CD14-positive monocyte (primary cell): Measurements from ENCODE around the gene BAD. TPM values are rescaled to one million over a fixed set of nuclear protein-coding genes. Genes with fewer than 3 reads are reported as not detected.

Experiments used
- DNase-seq, 3 donors: peaks; one replicate each; pipeline ENCODE4 v3.0.0-alpha.2; 2011 to 2022
- H2AFZ ChIP-seq: 2 replicates; pipeline ENCODE4 v1.6.0; 2012; ENCODE audit warnings: mild to moderate bottlenecking, low read depth, low read length, inconsistent platforms; ENCODE audit not compliant: insufficient read depth, poor library complexity, severe bottlenecking
- H3K27ac ChIP-seq, 2 donors: 1 replicate in 1 of 2; 2 replicates in 1 of 2; pipeline ENCODE4 v1.5.1; 2012 to 2013; ENCODE audit warnings: low read length in 2 of 2, control low read depth in 1 of 2, inconsistent platforms in 1 of 2, low read depth in 1 of 2, mild to moderate bottlenecking in 1 of 2
- H3K27me3 ChIP-seq, 2 donors: one replicate each; pipeline versions ENCODE4 v1.6.0 to v1.6.1; 2011 to 2013; ENCODE audit warnings: low read length in 2 of 2; ENCODE audit not compliant: control insufficient read depth in 2 of 2, insufficient read depth in 2 of 2
- H3K36me3 ChIP-seq, 2 donors: replicated peaks in 1 of 2; 1 replicate in 1 of 2; 2 replicates in 1 of 2; pipeline versions ENCODE4 v1.5.1 to v1.6.1; 2012 to 2013; ENCODE audit warnings: low read length in 2 of 2, control low read depth in 1 of 2, inconsistent platforms in 1 of 2, mild to moderate bottlenecking in 1 of 2; ENCODE audit not compliant: insufficient read depth in 2 of 2, control insufficient read depth in 1 of 2
- H3K4me1 ChIP-seq, 2 donors: 1 replicate in 1 of 2; 2 replicates in 1 of 2; pipeline versions ENCODE4 v1.5.1 to v1.6.1; 2012 to 2013; ENCODE audit warnings: low read length in 2 of 2, control low read depth in 1 of 2, inconsistent platforms in 1 of 2, mild to moderate bottlenecking in 1 of 2, moderate library complexity in 1 of 2; ENCODE audit not compliant: insufficient read depth in 2 of 2, control insufficient read depth in 1 of 2
- H3K4me2 ChIP-seq: replicated peaks from 2 replicates; pipeline ENCODE3; 2012; ENCODE audit warnings: low read length, moderate library complexity, mild to moderate bottlenecking; ENCODE audit not compliant: poor library complexity, severe bottlenecking; ENCODE audit errors: extremely low read depth
- H3K4me3 ChIP-seq, 3 experiments: fragments of 200-600 bp in 1 of 3; sonication (generic) in 1 of 3; replicated peaks in 1 of 3; 1 replicate in 2 of 3; 2 replicates in 1 of 3; pipeline ENCODE4 v1.5.1; 2011 to 2013; ENCODE audit warnings: low read length in 3 of 3, mild to moderate bottlenecking in 3 of 3, control low read depth in 2 of 3, low read depth in 2 of 3, inconsistent platforms in 1 of 3, moderate library complexity in 1 of 3
- H3K79me2 ChIP-seq: 2 replicates; pipeline ENCODE4 v1.6.0; 2012; ENCODE audit warnings: mild to moderate bottlenecking, control low read depth, inconsistent platforms, low read length, moderate library complexity; ENCODE audit not compliant: insufficient read depth
- H3K9ac ChIP-seq: 2 replicates; pipeline ENCODE4 v1.6.0; 2017; ENCODE audit warnings: low read length, mild to moderate bottlenecking; ENCODE audit not compliant: insufficient read depth, poor library complexity, severe bottlenecking
- H3K9me3 ChIP-seq, 2 donors: replicated peaks in 1 of 2; 1 replicate in 1 of 2; 2 replicates in 1 of 2; pipeline versions ENCODE4 v1.5.1 to v1.6.1; 2012 to 2013; ENCODE audit warnings: low read length in 2 of 2, control low read depth in 1 of 2; ENCODE audit not compliant: control insufficient read depth in 1 of 2, insufficient read depth in 1 of 2
- H4K20me1 ChIP-seq: 2 replicates; pipeline ENCODE4 v1.6.0; 2012; ENCODE audit warnings: mild to moderate bottlenecking, low read length, control low read depth, moderate library complexity; ENCODE audit not compliant: insufficient read depth
- H3K27ac Mint-ChIP-seq, 7 donors: one replicate each; pipeline ENCODE4 v1.8.0; 2020; ENCODE audit warnings: mild to moderate bottlenecking in 7 of 7, mixed read lengths in 7 of 7, moderate library complexity in 6 of 7, inconsistent platforms in 2 of 7
- H3K27me3 Mint-ChIP-seq, 3 donors: one replicate each; pipeline ENCODE4 v1.8.0; 2021 to 2022; ENCODE audit warnings: low read depth in 3 of 3, mild to moderate bottlenecking in 3 of 3, mixed read lengths in 3 of 3, moderate library complexity in 3 of 3, inconsistent platforms in 1 of 3
- H3K36me3 Mint-ChIP-seq, 2 donors: one replicate each; pipeline ENCODE4 v1.8.0; 2020; ENCODE audit warnings: mixed read lengths in 2 of 2, inconsistent platforms in 1 of 2, mild to moderate bottlenecking in 1 of 2
- H3K4me1 Mint-ChIP-seq: one replicate; pipeline ENCODE4 v1.8.0; 2020; ENCODE audit warnings: mild to moderate bottlenecking, mixed read lengths
- H3K4me3 Mint-ChIP-seq, 2 donors: one replicate each; pipeline ENCODE4 v1.8.0; 2020; ENCODE audit warnings: mild to moderate bottlenecking in 2 of 2, mixed read lengths in 2 of 2, moderate library complexity in 1 of 2
- H3K9me3 Mint-ChIP-seq, 7 donors: one replicate each; pipeline ENCODE4 v1.8.0; 2020 to 2022; ENCODE audit warnings: mixed read lengths in 7 of 7, mild to moderate bottlenecking in 6 of 7, moderate library complexity in 6 of 7, inconsistent platforms in 2 of 7
- CTCF ChIP-seq: fragments of 200-600 bp; IDR thresholded peaks from one replicate; pipeline ENCODE4 v1.8.0; 2022; ENCODE audit warnings: antibody characterized with exemption, mild to moderate bottlenecking
- WGBS: methylation state at CpG from one replicate; pipeline ENCODE4 v1.1.5; 2013; ENCODE audit warnings: missing lambda C conversion rate; ENCODE audit not compliant: insufficient coverage; 5-methylcytosine and 5-hydroxymethylcytosine counted together
- intact Hi-C, 2 donors: fragments of 100-400 bp; cut with micrococcal nuclease; formaldehyde crosslinking; loops; one replicate each; pipeline versions ENCODE4 v1.15.0 to v1.15.1; 2023
- polyA plus RNA-seq, 3 donors: library from polyadenylated mRNA; depleted of rRNA in 1 of 3; unstranded in 2 of 3; stranded (reverse) in 1 of 3; fragments of 300-500 nt in 2 of 3; fragments of >200 nt in 1 of 3; fragmentation: Illumina TruSeq in 2 of 3; gene quantifications; 1 replicate in 2 of 3; 2 replicates in 1 of 3; pipeline ENCODE4 v1.2.3, GENCODE V29; 2012 to 2021

The BAD gene
- polyA plus RNA-seq, 3 donors = 21.1 to 63.2 (median 48.7) TPM

GRCh38 chr11:64287676-64288352, 3.3 kb upstream of the BAD start:
- DNase-seq = no peak
- Histone ChIP-seq H2AFZ (no peak overlapping the region), H3K9ac (no peak overlapping the region), H3K36me3 (no peaks in the 10 kb centered on the region), H3K27me3 (peaks cover 15 to 23% of the 10 kb centered on the region in 2 donors), H3K4me3 (no peak overlapping the region), H3K4me2 (no peak overlapping the region), H3K79me2 (peaks cover 5% of the 10 kb centered on the region), H3K4me1 (peaks cover 25 to 39% of the 10 kb centered on the region in 2 donors), H3K9me3 (peaks cover 4 to 11% of the 10 kb centered on the region in 2 donors), H4K20me1 (no peaks in the 10 kb centered on the region), H3K27ac (no peak overlapping the region)
- WGBS = 97% methylated on average over 23 of the region's 33 CpGs
- no peak for TF ChIP-seq CTCF
- intact Hi-C loops = loop anchor here in 1 of 2 donors (5.0 kb wide), 1 partner anchor 36 kb away; the partner anchor contains the start of gene PLCB3
- no peak overlapping the region for H3K4me3 Mint-ChIP-seq
- no peak overlapping the region for H3K27ac Mint-ChIP-seq
- H3K36me3 Mint-ChIP-seq = peaks cover 5 to 11% of the 10 kb centered on the region in 2 donors
- H3K27me3 Mint-ChIP-seq = peaks cover 24 to 41% (median 26%) of the 10 kb centered on the region in 3 donors
- H3K4me1 Mint-ChIP-seq = peaks cover 25% of the 10 kb centered on the region
- H3K9me3 Mint-ChIP-seq = peaks cover 0 to 8% (median 3%) of the 10 kb centered on the region in 7 donors

- peaks cover 4 to 5% of the 10 kb centered on the region in 2 donors for H3K9me3 ChIP-seq
- H4K20me1 ChIP-seq = no peaks in the 10 kb centered on the region
- H3K9ac ChIP-seq = no peak overlapping the region
- H3K36me3 Mint-ChIP-seq = peaks cover 9 to 16% of the 10 kb centered on the region in 2 donors
- peaks cover 12 to 16% of the 10 kb centered on the region in 2 donors for H3K27me3 ChIP-seq
- no peak overlapping the region for H2AFZ ChIP-seq
- no peak overlapping the region for H3K27ac ChIP-seq
- no peak overlapping the region for H3K4me3 ChIP-seq
- H3K4me2 ChIP-seq = peak overlapping the region; percentile 81
- WGBS = 92% methylated on average over 5 of the region's 9 CpGs
- H3K79me2 ChIP-seq = peaks cover 5% of the 10 kb centered on the region
- H3K4me3 Mint-ChIP-seq = peak overlapping the region; percentile 65 to 66
- no peaks in the 10 kb centered on the region for H3K36me3 ChIP-seq
- peaks cover 0 to 3% (median 2%) of the 10 kb centered on the region in 7 donors for H3K9me3 Mint-ChIP-seq
- no peak for TF ChIP-seq CTCF
- H3K27ac Mint-ChIP-seq = peak overlapping the region in 2 of 7 donors; percentile 4 to 54
- intact Hi-C loops = loop anchor here in 1 of 2 donors (5.0 kb wide), 1 partner anchor 34 kb away; the partner anchor contains the start of gene PLCB3
- peaks cover 20 to 29% of the 10 kb centered on the region in 2 donors for H3K4me1 ChIP-seq
- peaks cover 22% of the 10 kb centered on the region for H3K4me1 Mint-ChIP-seq
- DNase-seq = no peak
- H3K27me3 Mint-ChIP-seq = peaks cover 19 to 31% (median 20%) of the 10 kb centered on the region in 3 donors
Observed at GRCh38 chr11:64286801-64287159, 2.3 kb upstream of the BAD start.
